ENCODE data around the gene AEBP1.

- no peak for TF ChIP-seq CTCF (IDR thresholded peaks at IDR 0.05; ENCODE audit: insufficient read depth, low read length)
- no peak for TF ChIP-seq POLR2AphosphoS5 (IDR thresholded peaks at IDR 0.05; ENCODE audit: low read depth)
- TF ChIP-seq REST (IDR thresholded peaks at IDR 0.05; ENCODE audit: insufficient replicate concordance, low read depth): no peak
- TF ChIP-seq GABPA (IDR thresholded peaks at IDR 0.05; ENCODE audit: low read depth): no peak
- no peak for TF ChIP-seq SPI1 (IDR thresholded peaks at IDR 0.05; ENCODE audit: borderline replicate concordance, low read depth)
Observed at GRCh38 chr7:44150466-44150832, 46.3 kb downstream of the AEBP1 start.

Measured in HL-60 (cell line).